Smooth muscle cell (in vitro differentiated cells): Measurements from ENCODE around the gene UBA1. TPM values are rescaled to one million over a fixed set of nuclear protein-coding genes. Genes with fewer than 3 reads are reported as not detected.

Experiments used
- DNase-seq: peaks from one replicate; lab custom pipeline; 2025; ENCODE audit not compliant: unreplicated experiment; lab: John Stamatoyannopoulos, UW
- H2AFZ ChIP-seq: fragments of 200-600 bp; sonication (generic); 2 replicates; pipeline ENCODE4 v1.6.0; 2016; ENCODE audit warnings: antibody characterized with exemption, low read depth, mild to moderate bottlenecking
- H3F3A ChIP-seq: fragments of 200-600 bp; sonication (generic); 2 replicates; pipeline ENCODE4 v1.6.0; 2017; ENCODE audit warnings: antibody characterized with exemption, low read depth
- H3K27ac ChIP-seq: fragments of 200-600 bp; sonication (generic); 2 replicates; pipeline ENCODE4 v1.5.1; 2016; ENCODE audit warnings: low read depth, mild to moderate bottlenecking
- H3K27me3 ChIP-seq: fragments of 200-600 bp; sonication (generic); 2 replicates; pipeline ENCODE4 v1.6.1; 2016; ENCODE audit warnings: low read depth, mild to moderate bottlenecking
- H3K36me3 ChIP-seq: fragments of 200-600 bp; sonication (generic); 2 replicates; pipeline ENCODE4 v1.5.1; 2016; ENCODE audit warnings: low read depth
- H3K4me1 ChIP-seq: fragments of 200-600 bp; sonication (generic); 2 replicates; pipeline ENCODE4 v1.5.1; 2016; ENCODE audit warnings: low read depth
- H3K4me2 ChIP-seq: fragments of 200-600 bp; sonication (generic); 2 replicates; pipeline ENCODE4 v1.6.0; 2016; ENCODE audit warnings: mild to moderate bottlenecking
- H3K4me3 ChIP-seq: fragments of 200-600 bp; sonication (generic); 2 replicates; pipeline ENCODE4 v1.5.1; 2016; ENCODE audit warnings: mild to moderate bottlenecking
- H3K79me2 ChIP-seq: fragments of 200-600 bp; sonication (generic); 2 replicates; pipeline ENCODE4 v1.6.0; 2016; ENCODE audit warnings: low read depth, mild to moderate bottlenecking
- H3K9ac ChIP-seq: fragments of 200-600 bp; sonication (generic); 2 replicates; pipeline ENCODE4 v1.6.0; 2016; ENCODE audit warnings: low read depth
- H3K9me3 ChIP-seq: fragments of 200-600 bp; sonication (generic); replicated peaks from 2 replicates; pipeline ENCODE4 v1.5.1; 2016; ENCODE audit warnings: low read depth
- H4K20me1 ChIP-seq: fragments of 200-600 bp; sonication (generic); 2 replicates; pipeline ENCODE4 v1.6.0; 2016; ENCODE audit warnings: low read depth
- CTCF ChIP-seq: fragments of 200-600 bp; sonication (generic); IDR thresholded peaks from 2 replicates; pipeline ENCODE4 v1.5.1; 2017; ENCODE audit warnings: borderline replicate concordance, mild to moderate bottlenecking, antibody characterized with exemption; ENCODE audit not compliant: insufficient read depth, poor library complexity, severe bottlenecking
- WGBS: methylation state at CpG from one replicate; pipeline ENCODE4 v1.1.7; 2016; ENCODE audit warnings: low lambda C conversion rate; 5-methylcytosine and 5-hydroxymethylcytosine counted together
- polyA plus RNA-seq: library from polyadenylated mRNA; unstranded; fragments of >200 nt; fragmentation: Nextera tagmentation; extraction: Ambion mirVana; gene quantifications from 2 replicates; pipeline ENCODE4 v1.2.1, GENCODE V29; 2016
- total RNA-seq: library from RNA; depleted of rRNA; stranded (reverse); fragments of >200 nt; gene quantifications from 2 replicates; pipeline ENCODE4 v1.2.3, GENCODE V29; 2014

Gene UBA1
- total RNA-seq (223 and 233 TPM in 2 replicates), polyA plus RNA-seq (243 and 246 TPM in 2 replicates)

- H4K20me1 ChIP-seq = peaks cover 45% of the 10 kb centered on the region
- DNase-seq = peak; percentile 87
- peak; percentile 87 for TF ChIP-seq CTCF
- H3F3A ChIP-seq = no peaks in the 10 kb centered on the region
- H3K4me1 ChIP-seq = peaks cover 33% of the 10 kb centered on the region
- peak within 1 kb of the TSS; percentile 98 for H3K27ac ChIP-seq
- H3K4me2 ChIP-seq = peak within 1 kb of the TSS; percentile 86
- H3K36me3 ChIP-seq = no peaks in the 10 kb centered on the region
- H2AFZ ChIP-seq = peak within 1 kb of the TSS; percentile 68
- under 1% methylated on average over 46 of the region's 50 CpGs for WGBS
- no peaks in the 10 kb centered on the region for H3K9me3 ChIP-seq
- no peaks in the 10 kb centered on the region for H3K27me3 ChIP-seq
- H3K9ac ChIP-seq = peak within 1 kb of the TSS; percentile 99
- H3K4me3 ChIP-seq = peak within 1 kb of the TSS; percentile 93
- peaks cover 50% of the 10 kb centered on the region for H3K79me2 ChIP-seq
Measured at GRCh38 chrX:47193475-47194193, at the start of gene UBA1. TSS of gene UBA1 (plus strand) at chrX:47193829. CDS start at chrX:47198803, 4,974 bp downstream.

DNA sequence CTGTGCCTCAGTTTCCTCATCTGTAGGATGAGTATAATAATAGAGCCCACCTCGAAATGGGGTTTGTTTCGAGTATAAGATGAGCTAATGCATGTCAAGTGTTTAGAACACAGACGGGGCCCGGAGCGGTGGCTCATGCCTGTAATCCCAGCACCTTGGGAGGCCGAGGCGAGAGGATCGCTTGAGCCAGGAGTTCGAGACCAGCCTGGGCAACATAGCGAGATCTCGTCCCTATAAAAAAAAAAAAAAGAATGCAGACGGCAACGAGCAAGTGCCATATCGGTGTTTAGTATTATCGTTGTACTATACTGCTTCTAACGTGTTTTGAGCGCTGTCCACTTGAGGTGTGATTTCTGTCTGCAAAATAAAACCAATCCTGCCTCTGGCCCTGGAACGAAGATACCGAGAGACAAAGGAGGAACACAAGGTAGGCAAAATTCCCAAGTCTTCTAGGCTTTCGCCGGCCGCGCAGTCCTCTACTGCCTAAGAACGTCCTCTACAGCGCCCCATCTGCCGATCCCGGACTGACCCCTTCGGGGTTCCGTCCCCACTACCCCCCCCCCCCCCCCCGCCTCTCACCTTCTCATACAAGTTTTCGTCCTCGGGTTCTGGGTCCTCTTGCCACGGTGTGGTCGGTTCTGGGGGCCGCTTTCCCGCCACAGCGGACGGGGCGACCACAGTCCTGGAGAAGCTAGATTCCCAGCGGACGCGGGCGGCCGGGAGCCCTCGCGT is 49.6 kb upstream of the UBA1 start:
- H3K9me3 ChIP-seq = no peaks in the 10 kb centered on the region
- peak overlapping the region; percentile 90 for H3K27ac ChIP-seq
- peaks cover 6% of the 10 kb centered on the region for H3K4me1 ChIP-seq
- DNase-seq = peak; percentile 38
- H3K36me3 ChIP-seq = no peaks in the 10 kb centered on the region
- no peaks in the 10 kb centered on the region for H3F3A ChIP-seq
- H2AFZ ChIP-seq = peak overlapping the region; percentile 26
- H3K4me2 ChIP-seq = peak overlapping the region; percentile 79
- H3K9ac ChIP-seq = peak overlapping the region; percentile 15
- peaks cover 24% of the 10 kb centered on the region for H4K20me1 ChIP-seq
- H3K27me3 ChIP-seq = no peaks in the 10 kb centered on the region
- H3K4me3 ChIP-seq = peak overlapping the region; percentile 79
- WGBS = 60% methylated on average over 44 of the region's 46 CpGs
- TF ChIP-seq CTCF = no peak
- peaks cover 35% of the 10 kb centered on the region for H3K79me2 ChIP-seq

GRCh38 chrX:47144626-47145394 is 48.8 kb upstream of the UBA1 start, which contains the start of the genes NDUFB11 and RBM10:
TSS of gene NDUFB11 (minus strand) at chrX:47144702. CDS start at chrX:47144679, 23 bp downstream.
TSS of gene RBM10 (plus strand) at chrX:47145221. CDS start at chrX:47147482, 2,261 bp downstream.
- H3F3A ChIP-seq = no peaks in the 10 kb centered on the region
- peak; percentile 48 for TF ChIP-seq CTCF
- H3K27ac ChIP-seq = peak within 1 kb of the TSS; percentile 90
- WGBS = 47% methylated on average over 54 of the region's 54 CpGs
- H3K9ac ChIP-seq = peak within 1 kb of the TSS; percentile 93
- H3K36me3 ChIP-seq = no peaks in the 10 kb centered on the region
- H3K4me2 ChIP-seq = peak within 1 kb of the TSS; percentile 85
- no peaks in the 10 kb centered on the region for H3K27me3 ChIP-seq
- no peaks in the 10 kb centered on the region for H3K9me3 ChIP-seq
- H3K4me1 ChIP-seq = peaks cover 6% of the 10 kb centered on the region
- H4K20me1 ChIP-seq = peaks cover 29% of the 10 kb centered on the region
- peak within 1 kb of the TSS; percentile 79 for H3K4me3 ChIP-seq
- peak; percentile 58 for DNase-seq
- peak within 1 kb of the TSS; percentile 26 for H2AFZ ChIP-seq
- H3K79me2 ChIP-seq = peaks cover 41% of the 10 kb centered on the region
